Measurements from ENCODE around the gene FSHR. TPM values are rescaled to one million over a fixed set of nuclear protein-coding genes. Genes with fewer than 3 reads are reported as not detected.

Gene FSHR
- total RNA-seq, 1 experiment from 2014 or later = not detected

- DNase-seq (ENCODE audit: low read depth) = no peak
Measured at GRCh38 chr2:49113046-49113445, 41.3 kb downstream of the FSHR start.

- no peak for DNase-seq (ENCODE audit: low read depth)
Measured at GRCh38 chr2:49111456-49111855, 42.9 kb downstream of the FSHR start.

- DNase-seq (ENCODE audit: low read depth) = no peak
Measured at GRCh38 chr2:49111006-49111405, 43.3 kb downstream of the FSHR start.

GRCh38 chr2:49110571-49110970 is 43.7 kb downstream of the FSHR start:
- DNase-seq (ENCODE audit: low read depth) = no peak

GRCh38 chr2:49108851-49109250 is 45.5 kb downstream of the FSHR start:
- no peak for DNase-seq (ENCODE audit: low read depth)

- no peak for DNase-seq (ENCODE audit: low read depth)
Measured at GRCh38 chr2:49108436-49108835, 45.9 kb downstream of the FSHR start.

GRCh38 chr2:49105506-49105905 is 48.8 kb downstream of the FSHR start:
- DNase-seq (ENCODE audit: low read depth) = no peak

GRCh38 chr2:49102146-49102545 is 52.2 kb downstream of the FSHR start:
- DNase-seq (ENCODE audit: low read depth) = no peak

GRCh38 chr2:49080681-49081080 is 73.6 kb downstream of the FSHR start:
- DNase-seq (ENCODE audit: low read depth) = no peak

GRCh38 chr2:49070716-49071115 is 83.6 kb downstream of the FSHR start:
- DNase-seq (ENCODE audit: low read depth) = no peak

- DNase-seq (ENCODE audit: low read depth) = no peak
Measured at GRCh38 chr2:49069829-49070228, 84.5 kb downstream of the FSHR start.

GRCh38 chr2:49068613-49069012 is 85.7 kb downstream of the FSHR start:
- no peak for DNase-seq (ENCODE audit: low read depth)

- no peak for DNase-seq (ENCODE audit: low read depth)
Measured at GRCh38 chr2:49067971-49068370, 86.3 kb downstream of the FSHR start.

- DNase-seq (ENCODE audit: low read depth) = no peak
Measured at GRCh38 chr2:49053156-49053555, 101.2 kb downstream of the FSHR start.

- DNase-seq (ENCODE audit: low read depth) = no peak
Measured at GRCh38 chr2:49050265-49050664, 104.0 kb downstream of the FSHR start.

- DNase-seq (ENCODE audit: low read depth) = no peak
Measured at GRCh38 chr2:49049161-49049560, 105.2 kb downstream of the FSHR start.

- no peak for DNase-seq (ENCODE audit: low read depth)
Measured at GRCh38 chr2:49045083-49045482, 109.2 kb downstream of the FSHR start.

- DNase-seq (ENCODE audit: low read depth) = no peak
Measured at GRCh38 chr2:49044350-49045079, 109.8 kb downstream of the FSHR start.

GRCh38 chr2:49043405-49043982 is 110.8 kb downstream of the FSHR start:
- DNase-seq (ENCODE audit: low read depth) = no peak

- no peak for DNase-seq (ENCODE audit: low read depth)
Measured at GRCh38 chr2:49042488-49042887, 111.8 kb downstream of the FSHR start.

- DNase-seq (ENCODE audit: low read depth) = no peak
Measured at GRCh38 chr2:49041061-49041460, 113.3 kb downstream of the FSHR start.

GRCh38 chr2:49037197-49037596 is 117.1 kb downstream of the FSHR start:
- DNase-seq (ENCODE audit: low read depth) = no peak

- DNase-seq (ENCODE audit: low read depth) = no peak
Measured at GRCh38 chr2:49035481-49035880, 118.8 kb downstream of the FSHR start.
